OCI-LY7 (cell line): Measurements from ENCODE around the gene MYPN. TPM values are rescaled to one million over a fixed set of nuclear protein-coding genes. Genes with fewer than 3 reads are reported as not detected.

Experiments used
- BruUV-seq: library from RNA; stranded (reverse); fragments of 400-500 nt; replicated peaks from 2 replicates; lab custom pipeline; 2021; lab: Mats Ljungman, UMichigan
- CTCF ChIA-PET: fragments of 300-600 bp; sonication (Branson Sonifier 250); formaldehyde crosslinking; loops from one replicate; lab custom pipeline; 2022; ENCODE audit warnings: antibody characterized with exemption; ENCODE audit not compliant: unreplicated experiment; lab: Charles Lee
- POLR2A ChIA-PET: fragments of 300-600 bp; sonication (Branson Sonifier 250); formaldehyde crosslinking; loops from one replicate; lab custom pipeline; 2022; ENCODE audit warnings: antibody characterized with exemption; lab: Charles Lee
- DNase-seq: peaks from one replicate; pipeline ENCODE4 v3.0.0-alpha.2; 2015; ENCODE audit warnings: low spot score
- H2AFZ ChIP-seq: fragments of 200-600 bp; sonication (generic), shearing (Covaris generic); 2 replicates; pipeline ENCODE4 v1.6.1; 2014; ENCODE audit warnings: mild to moderate bottlenecking, antibody characterized with exemption, low read length, moderate library complexity
- H3K27ac ChIP-seq: fragments of 200-600 bp; sonication (generic); 2 replicates; pipeline ENCODE4 v1.5.1; 2014; ENCODE audit warnings: mixed run types, low read depth, mild to moderate bottlenecking, moderate library complexity, low read length, inconsistent platforms; ENCODE audit not compliant: poor library complexity, severe bottlenecking
- H3K36me3 ChIP-seq: fragments of 200-600 bp; sonication (generic); 2 replicates; pipeline ENCODE4 v1.6.1; 2014; ENCODE audit warnings: mild to moderate bottlenecking, antibody characterized with exemption, low read length, moderate library complexity, mixed read lengths; ENCODE audit not compliant: insufficient read depth
- H3K4me1 ChIP-seq: fragments of 200-600 bp; sonication (generic); 2 replicates; pipeline ENCODE4 v1.5.1; 2014; ENCODE audit warnings: mild to moderate bottlenecking, low read length; ENCODE audit not compliant: insufficient read depth, poor library complexity, severe bottlenecking
- H3K4me2 ChIP-seq: fragments of 200-600 bp; sonication (generic); 2 replicates; pipeline ENCODE4 v1.6.1; 2014; ENCODE audit warnings: mild to moderate bottlenecking, low read length
- H3K4me3 ChIP-seq: fragments of 200-600 bp; sonication (generic); 2 replicates; pipeline ENCODE4 v1.5.1; 2014; ENCODE audit warnings: mild to moderate bottlenecking, low read depth, low read length; ENCODE audit not compliant: poor library complexity, severe bottlenecking
- H3K79me2 ChIP-seq: fragments of 200-600 bp; sonication (generic); 2 replicates; pipeline ENCODE4 v1.6.1; 2016; ENCODE audit warnings: low read depth, mild to moderate bottlenecking, low read length, moderate library complexity, mixed read lengths; ENCODE audit not compliant: insufficient read depth
- H3K9me2 ChIP-seq: fragments of 200-600 bp; sonication (generic); 2 replicates; pipeline ENCODE4 v1.6.1; 2016; ENCODE audit warnings: mild to moderate bottlenecking, low read length, mixed read lengths; ENCODE audit not compliant: insufficient read depth
- H3K9me3 ChIP-seq: fragments of 200-600 bp; sonication (generic); 2 replicates; pipeline ENCODE4 v1.6.1; 2014; ENCODE audit warnings: mild to moderate bottlenecking, mixed run types, low read length, mixed read lengths
- H4K20me1 ChIP-seq: fragments of 200-600 bp; sonication (generic); 2 replicates; pipeline ENCODE4 v1.6.1; 2014; ENCODE audit warnings: mild to moderate bottlenecking, antibody characterized with exemption, low read length, moderate library complexity, mixed read lengths; ENCODE audit not compliant: insufficient read depth
- CTCF ChIP-seq: fragments of 200-600 bp; sonication (generic); conservative IDR thresholded peaks from 2 replicates; pipeline ENCODE4 v1.5.1; 2014; ENCODE audit warnings: mild to moderate bottlenecking, antibody characterized with exemption, low read length, moderate library complexity, mixed read lengths
- EZH2phosphoT487 ChIP-seq: fragments of 200-600 bp; sonication (generic); IDR thresholded peaks from 2 replicates; pipeline ENCODE4 v1.6.1; 2018; ENCODE audit warnings: low read depth, borderline replicate concordance, mild to moderate bottlenecking, mixed run types, antibody characterized with exemption, low read length, moderate library complexity, mixed read lengths
- intact Hi-C: fragments of 100-400 bp; cut with micrococcal nuclease; formaldehyde crosslinking; loops from one replicate; pipeline ENCODE4 v1.10.0; 2022; ENCODE audit not compliant: unreplicated experiment
- total RNA-seq, 2 experiments: library from RNA; depleted of rRNA in 1 of 2; stranded (reverse); fragments of >200 nt in 1 of 2; shearing (Covaris generic) in 1 of 2; gene quantifications; 2 replicates each; pipeline ENCODE4 v1.2.3, GENCODE V29; 2014 to 2022

MYPN gene
- total RNA-seq, 2 experiments from 2014 or later: 0.06 TPM; not detected in 1

- Histone ChIP-seq H2AFZ (no peak overlapping the region), H3K36me3 (no peaks in the 10 kb centered on the region), H3K9me3 (no peaks in the 10 kb centered on the region), H3K27ac (no peak overlapping the region), H3K4me3 (no peak overlapping the region), H4K20me1 (no peaks in the 10 kb centered on the region), H3K4me2 (no peak overlapping the region), H3K79me2 (no peaks in the 10 kb centered on the region), H3K9me2 (no peaks in the 10 kb centered on the region), H3K4me1 (no peaks in the 10 kb centered on the region)
- intact Hi-C loops: no loop called here
- POLR2A ChIA-PET: interaction anchor here (0.5 to 1.0 kb wide), 3 partner anchors 12 to 359 kb away, joined by 3 to 5 read pairs (median 3); no protein-coding TSS in a partner anchor
- TF ChIP-seq EZH2phosphoT487 (no peak), CTCF (no peak)
- DNase-seq: no peak
- CTCF ChIA-PET: no interaction called here
- BruUV-seq: no TSS peak
Observed at GRCh38 chr10:68118657-68119056, 9.4 kb downstream of the MYPN start.

- CTCF ChIA-PET: interaction anchor here (0.9 kb wide), 1 partner anchor 12 kb away, joined by 4 read pairs; no protein-coding TSS in a partner anchor
- no peak for TF ChIP-seq EZH2phosphoT487
- no peak for TF ChIP-seq CTCF
Observed at GRCh38 chr10:68121020-68121743, 11.9 kb downstream of the MYPN start.

GRCh38 chr10:68121852-68122251, 12.6 kb downstream of the MYPN start:
- no peaks in the 10 kb centered on the region for H3K9me3 ChIP-seq
- POLR2A ChIA-PET: interaction anchor here (0.6 to 1.3 kb wide), 5 partner anchors 10 to 230 kb away, joined by 3 to 7 read pairs (median 3); no protein-coding TSS in a partner anchor
- H3K4me2 ChIP-seq: no peak overlapping the region
- no peak for DNase-seq
- H2AFZ ChIP-seq: no peak overlapping the region
- H3K79me2 ChIP-seq: no peaks in the 10 kb centered on the region
- H4K20me1 ChIP-seq: no peaks in the 10 kb centered on the region
- no peak overlapping the region for H3K27ac ChIP-seq
- no peaks in the 10 kb centered on the region for H3K9me2 ChIP-seq
- H3K4me1 ChIP-seq: no peaks in the 10 kb centered on the region
- no peak for TF ChIP-seq EZH2phosphoT487
- TF ChIP-seq CTCF: no peak
- H3K4me3 ChIP-seq: no peak overlapping the region
- CTCF ChIA-PET: no interaction called here
- no peaks in the 10 kb centered on the region for H3K36me3 ChIP-seq
- BruUV-seq: no TSS peak
- intact Hi-C loops: no loop called here

More at GRCh38 chr10:68121020-68121743, 11.9 kb downstream of the MYPN start:
- Histone ChIP-seq H4K20me1 (no peaks in the 10 kb centered on the region), H3K36me3 (no peaks in the 10 kb centered on the region), H3K4me2 (no peak overlapping the region), H3K9me2 (no peaks in the 10 kb centered on the region), H3K4me1 (no peaks in the 10 kb centered on the region), H3K79me2 (no peaks in the 10 kb centered on the region), H3K4me3 (no peak overlapping the region), H3K9me3 (no peaks in the 10 kb centered on the region), H2AFZ (no peak overlapping the region), H3K27ac (no peak overlapping the region)
- BruUV-seq: no TSS peak
- intact Hi-C loops: no loop called here
- DNase-seq: no peak
- POLR2A ChIA-PET: interaction anchor here (0.6 to 1.5 kb wide), 6 partner anchors 10 to 410 kb away, joined by 3 to 7 read pairs (median 3); partner anchors contain the start of gene MYPN
